IPS DF 6.9 (cell line): Measurements from ENCODE around the gene TIMELESS.
A peak's percentile ranks its signal among the peaks of the same experiment; 100 is the strongest.

Experiments
- DNase-seq: peaks from one replicate; pipeline ENCODE4 v3.0.0-alpha.2; 2013; ENCODE audit warnings: low read depth, low spot score
- H3K27ac ChIP-seq: one replicate; pipeline ENCODE4 v1.5.1; 2013; ENCODE audit warnings: low read length, control low read depth
- H3K27me3 ChIP-seq: 2 replicates; pipeline ENCODE4 v1.6.1; 2013; ENCODE audit warnings: mild to moderate bottlenecking, low read length; ENCODE audit not compliant: control insufficient read depth, insufficient read depth
- H3K36me3 ChIP-seq: 2 replicates; pipeline ENCODE4 v1.6.1; 2013; ENCODE audit warnings: low read length; ENCODE audit not compliant: control insufficient read depth, insufficient read depth
- H3K4me1 ChIP-seq: 2 replicates; pipeline ENCODE4 v1.6.1; 2013; ENCODE audit warnings: low read length; ENCODE audit not compliant: control insufficient read depth, insufficient read depth
- H3K4me3 ChIP-seq: 2 replicates; pipeline ENCODE4 v1.5.1; 2013; ENCODE audit warnings: mild to moderate bottlenecking, low read length
- H3K9me3 ChIP-seq: 2 replicates; pipeline ENCODE4 v1.6.1; 2013; ENCODE audit warnings: low read length, inconsistent platforms; ENCODE audit not compliant: control insufficient read depth, insufficient read depth
- WGBS: extraction: QIAGEN DNeasy Blood & Tissue Kit; methylation state at CpG from one replicate; pipeline ENCODE4 v1.1.7; 2013; ENCODE audit warnings: mixed read lengths, missing lambda C conversion rate; ENCODE audit not compliant: insufficient read length, insufficient coverage; 5-methylcytosine and 5-hydroxymethylcytosine counted together

Gene TIMELESS

GRCh38 chr12:56486694-56487093 lies 37.5 kb upstream of the TIMELESS start:
- no CpG with 5 or more reads among the region's 12 CpGs for WGBS

GRCh38 chr12:56484566-56484965 lies 35.3 kb upstream of the TIMELESS start:
- H3K27ac ChIP-seq = no peak overlapping the region
- H3K4me3 ChIP-seq = no peak overlapping the region
- peaks cover 6% of the 10 kb centered on the region; the same call in 1 of the 2 replicates for H3K27me3 ChIP-seq
- H3K9me3 ChIP-seq = no peaks in the 10 kb centered on the region
- H3K36me3 ChIP-seq = no peaks in the 10 kb centered on the region
- no peak for DNase-seq
- H3K4me1 ChIP-seq = no peaks in the 10 kb centered on the region
- WGBS = no CpG with 5 or more reads among the region's 1 CpG

More at GRCh38 chr12:56486694-56487093, 37.5 kb upstream of the TIMELESS start:
- Histone ChIP-seq H3K4me3 (no peak overlapping the region), H3K27ac (no peak overlapping the region), H3K36me3 (no peaks in the 10 kb centered on the region), H3K9me3 (no peaks in the 10 kb centered on the region), H3K27me3 (peaks cover 6% of the 10 kb centered on the region; the same call in 1 of the 2 replicates), H3K4me1 (no peaks in the 10 kb centered on the region)
- DNase-seq = no peak

- H3K4me1 ChIP-seq = 0 out of 2 replicates have a peak, but pooled peaks cover 2% of the 10 kb centered on the region
- no peaks in the 10 kb centered on the region for H3K9me3 ChIP-seq
- no peak for DNase-seq
- no CpG with 5 or more reads among the region's 7 CpGs for WGBS
- H3K27me3 ChIP-seq = no peaks in the 10 kb centered on the region
- no peaks in the 10 kb centered on the region for H3K36me3 ChIP-seq
- H3K4me3 ChIP-seq = no peak overlapping the region
- no peak overlapping the region for H3K27ac ChIP-seq
These were observed 30.4 kb upstream of the TIMELESS start for GRCh38 chr12:56479625-56480024.

- Histone ChIP-seq H3K4me1 (0 out of 2 replicates have a peak, but pooled peaks cover 2% of the 10 kb centered on the region), H3K36me3 (no peaks in the 10 kb centered on the region), H3K4me3 (no peak overlapping the region), H3K27ac (no peak overlapping the region), H3K27me3 (no peaks in the 10 kb centered on the region), H3K9me3 (no peaks in the 10 kb centered on the region)
- no CpG with 5 or more reads among the region's 6 CpGs for WGBS
- DNase-seq = no peak
These were observed 28.4 kb upstream of the TIMELESS start for GRCh38 chr12:56477521-56478225.

- Histone ChIP-seq H3K4me3 (no peak overlapping the region), H3K36me3 (no peaks in the 10 kb centered on the region), H3K4me1 (0 out of 2 replicates have a peak, but pooled peaks cover 2% of the 10 kb centered on the region), H3K27me3 (no peaks in the 10 kb centered on the region), H3K9me3 (no peaks in the 10 kb centered on the region), H3K27ac (no peak overlapping the region)
- no CpG with 5 or more reads among the region's 1 CpG for WGBS
- DNase-seq = no peak
These were observed 27.8 kb upstream of the TIMELESS start for GRCh38 chr12:56476972-56477432.

GRCh38 chr12:56476143-56476542 lies 26.9 kb upstream of the TIMELESS start:
- H3K9me3 ChIP-seq = no peaks in the 10 kb centered on the region
- H3K27ac ChIP-seq = no peak overlapping the region
- H3K27me3 ChIP-seq = no peaks in the 10 kb centered on the region
- no CpG with 5 or more reads among the region's 6 CpGs for WGBS
- no peak overlapping the region for H3K4me3 ChIP-seq
- peaks cover 3% of the 10 kb centered on the region; the same call in 1 of the 2 replicates for H3K36me3 ChIP-seq
- no peak for DNase-seq
- H3K4me1 ChIP-seq = 0 out of 2 replicates have a peak, but pooled peaks cover 2% of the 10 kb centered on the region

- Histone ChIP-seq H3K4me3 (no peak overlapping the region), H3K36me3 (peaks cover 3% of the 10 kb centered on the region; the same call in 1 of the 2 replicates), H3K27me3 (no peaks in the 10 kb centered on the region), H3K27ac (no peak overlapping the region), H3K9me3 (no peaks in the 10 kb centered on the region), H3K4me1 (0 out of 2 replicates have a peak, but pooled peaks cover 2% of the 10 kb centered on the region)
- WGBS = no CpG with 5 or more reads among the region's 9 CpGs
- DNase-seq = no peak
These were observed 25.2 kb upstream of the TIMELESS start for GRCh38 chr12:56474389-56474788.

- Histone ChIP-seq H3K27ac (no peak overlapping the region), H3K27me3 (no peaks in the 10 kb centered on the region), H3K4me3 (peak overlapping the region; percentile 88), H3K9me3 (no peaks in the 10 kb centered on the region), H3K4me1 (peaks cover 5% of the 10 kb centered on the region), H3K36me3 (peaks cover 3% of the 10 kb centered on the region; the same call in 1 of the 2 replicates)
- no peak for DNase-seq
- WGBS = no CpG with 5 or more reads among the region's 19 CpGs
These were observed 20.0 kb upstream of the TIMELESS start for GRCh38 chr12:56469007-56469930.

- H3K27ac ChIP-seq = no peak within 1 kb of the TSS
- no CpG with 5 or more reads among the region's 43 CpGs for WGBS
- peaks cover 3% of the 10 kb centered on the region; the same call in 1 of the 2 replicates for H3K36me3 ChIP-seq
- no peaks in the 10 kb centered on the region for H3K9me3 ChIP-seq
- no peaks in the 10 kb centered on the region for H3K27me3 ChIP-seq
- peak; percentile 71 for DNase-seq
- peak within 1 kb of the TSS; percentile 88 for H3K4me3 ChIP-seq
- peaks cover 5% of the 10 kb centered on the region for H3K4me1 ChIP-seq
These were observed 19.2 kb upstream of the TIMELESS start, which contains the start of gene SPRYD4 for GRCh38 chr12:56468216-56469006. SPRYD4 (plus strand) TSS chr12:56468578; CDS start chr12:56468592, 14 bp downstream.
